IPS-18a (cell line): ENCODE results near the gene MAPK8.

Experiments used
- H3K27ac ChIP-seq: one replicate; pipeline ENCODE4 v1.5.1; 2013; ENCODE audit warnings: low read length
- H3K27me3 ChIP-seq: one replicate; pipeline ENCODE4 v1.6.1; 2013; ENCODE audit warnings: mild to moderate bottlenecking, low read length; ENCODE audit not compliant: control insufficient read depth, insufficient read depth
- H3K36me3 ChIP-seq: one replicate; pipeline ENCODE4 v1.6.1; 2013; ENCODE audit warnings: low read depth, low read length; ENCODE audit not compliant: control insufficient read depth
- H3K4me1 ChIP-seq: one replicate; pipeline ENCODE4 v1.6.1; 2013; ENCODE audit warnings: low read depth, low read length; ENCODE audit not compliant: control insufficient read depth
- H3K4me3 ChIP-seq: one replicate; pipeline ENCODE4 v1.5.1; 2013; ENCODE audit warnings: low read length
- H3K9ac ChIP-seq: one replicate; pipeline ENCODE4 v1.6.1; 2013; ENCODE audit warnings: mild to moderate bottlenecking, low read length, moderate library complexity
- H3K9me3 ChIP-seq: one replicate; pipeline ENCODE4 v1.6.1; 2013; ENCODE audit warnings: low read depth, low read length; ENCODE audit not compliant: control insufficient read depth

MAPK8 gene

GRCh38 chr10:48282829-48283228 lies 23.6 kb upstream of the MAPK8 start:
- H3K27me3 ChIP-seq = no peaks in the 10 kb centered on the region
- no peaks in the 10 kb centered on the region for H3K9me3 ChIP-seq
- no peak overlapping the region for H3K27ac ChIP-seq
- H3K9ac ChIP-seq = no peak overlapping the region
- no peak overlapping the region for H3K4me3 ChIP-seq
- no peaks in the 10 kb centered on the region for H3K4me1 ChIP-seq
- no peaks in the 10 kb centered on the region for H3K36me3 ChIP-seq

- H3K9me3 ChIP-seq = no peaks in the 10 kb centered on the region
- no peak overlapping the region for H3K27ac ChIP-seq
- H3K4me1 ChIP-seq = no peaks in the 10 kb centered on the region
- no peaks in the 10 kb centered on the region for H3K36me3 ChIP-seq
- no peak overlapping the region for H3K4me3 ChIP-seq
- H3K27me3 ChIP-seq = no peaks in the 10 kb centered on the region
- no peak overlapping the region for H3K9ac ChIP-seq
Measured at GRCh38 chr10:48284002-48284546, 22.4 kb upstream of the MAPK8 start.

- Histone ChIP-seq H3K9me3 (no peaks in the 10 kb centered on the region), H3K4me3 (no peak overlapping the region), H3K27me3 (no peaks in the 10 kb centered on the region), H3K9ac (no peak overlapping the region), H3K36me3 (no peaks in the 10 kb centered on the region), H3K27ac (no peak overlapping the region), H3K4me1 (peaks cover 4% of the 10 kb centered on the region)
Measured at GRCh38 chr10:48284811-48285210, 21.7 kb upstream of the MAPK8 start.

- H3K4me1 ChIP-seq = peaks cover 6% of the 10 kb centered on the region
- no peaks in the 10 kb centered on the region for H3K27me3 ChIP-seq
- H3K27ac ChIP-seq = no peak overlapping the region
- no peaks in the 10 kb centered on the region for H3K9me3 ChIP-seq
- H3K9ac ChIP-seq = no peak overlapping the region
- no peak overlapping the region for H3K4me3 ChIP-seq
- no peaks in the 10 kb centered on the region for H3K36me3 ChIP-seq
Measured at GRCh38 chr10:48285710-48286109, 20.8 kb upstream of the MAPK8 start.

GRCh38 chr10:48286356-48286755 lies 20.1 kb upstream of the MAPK8 start:
- no peak overlapping the region for H3K27ac ChIP-seq
- no peak overlapping the region for H3K9ac ChIP-seq
- peaks cover 6% of the 10 kb centered on the region for H3K4me1 ChIP-seq
- no peaks in the 10 kb centered on the region for H3K36me3 ChIP-seq
- no peaks in the 10 kb centered on the region for H3K27me3 ChIP-seq
- H3K4me3 ChIP-seq = no peak overlapping the region
- no peaks in the 10 kb centered on the region for H3K9me3 ChIP-seq

GRCh38 chr10:48287417-48288391 lies 18.8 kb upstream of the MAPK8 start:
- H3K36me3 ChIP-seq = no peaks in the 10 kb centered on the region
- no peak overlapping the region for H3K4me3 ChIP-seq
- H3K4me1 ChIP-seq = peaks cover 6% of the 10 kb centered on the region
- H3K9ac ChIP-seq = no peak overlapping the region
- no peaks in the 10 kb centered on the region for H3K9me3 ChIP-seq
- no peak overlapping the region for H3K27ac ChIP-seq
- H3K27me3 ChIP-seq = no peaks in the 10 kb centered on the region

GRCh38 chr10:48288661-48289060 lies 17.8 kb upstream of the MAPK8 start:
- Histone ChIP-seq H3K9me3 (no peaks in the 10 kb centered on the region), H3K9ac (no peak overlapping the region), H3K4me3 (no peak overlapping the region), H3K36me3 (no peaks in the 10 kb centered on the region), H3K27me3 (no peaks in the 10 kb centered on the region), H3K4me1 (peaks cover 6% of the 10 kb centered on the region), H3K27ac (no peak overlapping the region)

GRCh38 chr10:48289501-48290238 lies 16.8 kb upstream of the MAPK8 start:
- H3K4me3 ChIP-seq = no peak overlapping the region
- peaks cover 6% of the 10 kb centered on the region for H3K4me1 ChIP-seq
- H3K27ac ChIP-seq = no peak overlapping the region
- no peaks in the 10 kb centered on the region for H3K27me3 ChIP-seq
- no peaks in the 10 kb centered on the region for H3K9me3 ChIP-seq
- H3K9ac ChIP-seq = no peak overlapping the region
- no peaks in the 10 kb centered on the region for H3K36me3 ChIP-seq

- no peak overlapping the region for H3K27ac ChIP-seq
- H3K4me3 ChIP-seq = no peak overlapping the region
- H3K9me3 ChIP-seq = no peaks in the 10 kb centered on the region
- peaks cover 6% of the 10 kb centered on the region for H3K4me1 ChIP-seq
- no peak overlapping the region for H3K9ac ChIP-seq
- H3K27me3 ChIP-seq = no peaks in the 10 kb centered on the region
- H3K36me3 ChIP-seq = no peaks in the 10 kb centered on the region
Measured at GRCh38 chr10:48290286-48290685, 16.2 kb upstream of the MAPK8 start.

- peaks cover 6% of the 10 kb centered on the region for H3K4me1 ChIP-seq
- H3K27ac ChIP-seq = no peak overlapping the region
- no peak overlapping the region for H3K4me3 ChIP-seq
- no peaks in the 10 kb centered on the region for H3K27me3 ChIP-seq
- H3K9me3 ChIP-seq = no peaks in the 10 kb centered on the region
- no peak overlapping the region for H3K9ac ChIP-seq
- H3K36me3 ChIP-seq = no peaks in the 10 kb centered on the region
Measured at GRCh38 chr10:48291190-48291589, 15.3 kb upstream of the MAPK8 start.

GRCh38 chr10:48292616-48293015 lies 13.9 kb upstream of the MAPK8 start:
- Histone ChIP-seq H3K4me3 (no peak overlapping the region), H3K27me3 (no peaks in the 10 kb centered on the region), H3K9me3 (no peaks in the 10 kb centered on the region), H3K9ac (no peak overlapping the region), H3K27ac (no peak overlapping the region), H3K4me1 (peaks cover 6% of the 10 kb centered on the region), H3K36me3 (no peaks in the 10 kb centered on the region)
